Subcutaneous preadipocyte (primary cell): ENCODE results near the gene RELL1. TPM values are rescaled to one million over a fixed set of nuclear protein-coding genes. Genes with fewer than 3 reads are reported as not detected.

Source experiments
- small RNA-seq: library from RNA; depleted of rRNA; stranded (forward); fragments of <200 nt; gene quantifications from one replicate; pipeline ENCODE3, GENCODE V24; 2012
- total RNA-seq: library from RNA; depleted of rRNA; stranded (reverse); fragments of >200 nt; gene quantifications from 2 replicates; pipeline ENCODE4 v1.2.3, GENCODE V29; 2012

RELL1 gene
- total RNA-seq, result 29.4 and 45.5 TPM in 2 replicates

GRCh38 chr4:37686373-37687193, at the start of gene RELL1:
RELL1 (minus strand) TSS chr4:37686376; CDS start chr4:37686287, 89 bp downstream.

Small RNA genes lying within 50 kb of the gene (small RNA-seq; reads per million reads assigned to genes)
- gene RF00019, result not detected

Other genes starting within 250 kb of the RELL1 start
- gene PGM2, start 140.3 kb upstream of the RELL1 start, total RNA-seq, result 14.7 and 20.9 TPM in 2 replicates
- 58.1 and 103 TPM in 2 replicates for gene TBC1D1, start 204.7 kb upstream of the RELL1 start, total RNA-seq